Measurements from ENCODE around the gene F7. TPM values are rescaled to one million over a fixed set of nuclear protein-coding genes. Genes with fewer than 3 reads are reported as not detected.

The F7 gene
- total RNA-seq, 2 experiments from 2014 or later, result 0.20 to 0.45 TPM

DNA sequence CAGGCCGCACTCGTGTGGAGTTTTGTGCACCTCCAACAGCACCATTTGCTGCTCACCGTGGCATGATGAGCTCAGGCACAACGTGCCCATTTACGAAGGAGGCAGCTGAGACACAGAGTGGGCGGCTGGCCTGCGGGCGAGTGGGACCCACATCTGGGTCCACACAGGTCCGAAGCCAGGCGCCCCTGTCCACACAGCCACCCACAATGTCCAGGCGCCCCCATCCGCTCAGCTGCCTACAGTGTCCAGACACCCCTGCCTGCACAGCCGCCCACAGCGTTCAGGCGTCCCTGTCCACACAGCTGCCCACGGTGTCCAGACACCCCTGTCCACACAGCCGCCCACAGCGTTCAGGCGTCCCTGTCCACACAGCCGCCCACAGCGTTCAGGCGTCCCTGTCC is 42.5 kb upstream of the F7 start:
- DNase-seq, result no peak
- H3K9me3 Mint-ChIP-seq, result no peaks in the 10 kb centered on the region
- POLR2A ChIA-PET, result no interaction called here
- H3K4me1 Mint-ChIP-seq (ENCODE audit: low read depth), result no peaks in the 10 kb centered on the region
- ATAC-seq, result no peak
- H3K27ac Mint-ChIP-seq, result no peak overlapping the region
- H3K36me3 Mint-ChIP-seq (ENCODE audit: low read depth), result no peaks in the 10 kb centered on the region
- intact Hi-C loops (cut with micrococcal nuclease), result no loop called here
- CTCF ChIA-PET, result no interaction called here
- no peak overlapping the region for H3K4me3 Mint-ChIP-seq
- H3K27me3 Mint-ChIP-seq, result no peaks in the 10 kb centered on the region
- TF ChIP-seq CTCF (IDR thresholded peaks at IDR 0.05), result no peak

DNA sequence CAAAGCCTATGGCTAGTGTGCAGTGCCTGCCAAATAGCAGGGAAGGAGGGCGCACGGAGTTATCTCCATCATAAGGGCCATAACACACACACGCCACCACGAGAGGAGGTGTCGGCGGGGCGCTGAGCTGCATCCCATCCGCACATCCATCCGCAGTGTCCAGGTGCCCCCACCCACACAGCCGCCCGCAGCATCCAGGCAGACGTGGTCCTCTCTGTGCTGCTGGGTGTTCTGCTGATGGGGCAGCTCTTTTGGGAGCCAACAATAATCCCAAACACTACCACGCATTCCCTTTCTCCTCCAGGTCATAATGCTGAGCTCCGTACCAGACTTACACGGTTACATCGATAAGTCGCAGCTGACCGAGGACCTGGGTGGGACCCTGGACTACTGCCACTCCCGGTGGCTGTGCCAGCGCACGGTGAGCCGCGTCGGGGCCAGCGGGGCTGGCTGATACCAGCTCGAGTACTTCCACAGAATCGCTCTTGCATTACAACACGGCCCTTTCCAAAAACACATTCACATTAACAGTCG is 41.5 kb upstream of the F7 start:
- POLR2A ChIA-PET, result no interaction called here
- ATAC-seq (no peak), DNase-seq (no peak)
- Mint-ChIP-seq H3K27ac (no peak overlapping the region), H3K36me3 (ENCODE audit: low read depth) (no peaks in the 10 kb centered on the region), H3K4me1 (ENCODE audit: low read depth) (no peaks in the 10 kb centered on the region), H3K27me3 (no peaks in the 10 kb centered on the region), H3K4me3 (no peak overlapping the region), H3K9me3 (no peaks in the 10 kb centered on the region)
- intact Hi-C loops (cut with micrococcal nuclease), result no loop called here
- no peak for TF ChIP-seq CTCF (IDR thresholded peaks at IDR 0.05)
- CTCF ChIA-PET, result no interaction called here

DNA sequence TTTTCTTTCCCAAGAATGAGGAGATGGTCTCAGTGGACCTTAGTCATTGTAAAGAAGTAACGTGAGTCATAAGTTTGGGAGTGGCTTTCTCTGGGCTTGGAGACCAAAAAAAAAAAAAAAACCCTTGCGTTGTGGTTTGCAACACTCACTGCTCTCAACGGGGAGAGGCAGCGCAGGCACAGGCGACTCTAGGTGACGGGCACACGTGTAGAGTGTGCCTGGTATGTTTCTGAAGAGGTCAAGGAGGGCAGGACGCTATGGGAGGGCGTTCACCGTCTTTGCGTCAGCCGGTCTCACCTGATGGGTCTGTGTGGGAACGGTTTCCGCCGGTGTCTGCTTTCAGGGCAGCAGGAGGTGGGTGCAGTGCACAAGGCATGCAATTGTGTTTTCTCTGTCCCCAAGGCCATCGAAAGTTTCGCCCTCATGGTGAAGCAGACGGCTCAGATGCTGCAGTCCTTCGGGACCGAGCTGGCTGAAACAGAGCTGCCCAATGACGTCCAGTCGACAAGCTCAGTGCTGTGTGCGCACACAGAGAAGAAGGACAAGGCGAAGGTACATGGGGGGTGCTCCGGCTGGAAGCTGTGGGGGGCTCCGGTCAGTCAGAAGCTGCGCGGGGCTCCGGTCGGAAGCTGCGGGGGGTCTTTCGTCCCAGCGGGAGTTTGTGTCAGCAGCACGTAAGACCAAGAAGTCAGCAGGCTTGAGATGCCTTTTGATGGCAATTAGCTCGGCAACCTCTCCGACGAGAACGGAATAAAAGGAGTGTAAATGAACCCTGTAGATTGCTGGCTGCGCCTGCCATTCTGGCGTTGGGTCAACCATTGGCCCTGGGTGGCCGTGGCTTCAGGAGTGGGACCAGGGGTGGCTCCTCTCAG is 40.8 kb upstream of the F7 start:
- no peak for TF ChIP-seq CTCF (IDR thresholded peaks at IDR 0.05)
- Mint-ChIP-seq H3K27me3 (no peaks in the 10 kb centered on the region), H3K4me1 (ENCODE audit: low read depth) (no peaks in the 10 kb centered on the region), H3K9me3 (no peaks in the 10 kb centered on the region), H3K36me3 (ENCODE audit: low read depth) (no peaks in the 10 kb centered on the region), H3K27ac (no peak overlapping the region), H3K4me3 (no peak overlapping the region)
- intact Hi-C loops (cut with micrococcal nuclease), result no loop called here
- ATAC-seq, result no peak
- ChIA-PET POLR2A (no interaction called here), CTCF (no interaction called here)
- no peak for DNase-seq

- Mint-ChIP-seq H3K4me1 (ENCODE audit: low read depth) (no peaks in the 10 kb centered on the region), H3K27me3 (no peaks in the 10 kb centered on the region), H3K9me3 (no peaks in the 10 kb centered on the region), H3K4me3 (no peak overlapping the region), H3K27ac (no peak overlapping the region), H3K36me3 (ENCODE audit: low read depth) (peaks cover 4% of the 10 kb centered on the region)
- ChIA-PET CTCF (no interaction called here), POLR2A (no interaction called here)
- intact Hi-C loops (cut with micrococcal nuclease), result no loop called here
- ATAC-seq (no peak), DNase-seq (no peak)
- TF ChIP-seq CTCF (IDR thresholded peaks at IDR 0.05), result no peak
Observed at GRCh38 chr13:113065406-113066141, 40.0 kb upstream of the F7 start.

- Mint-ChIP-seq H3K36me3 (ENCODE audit: low read depth) (peaks cover 9% of the 10 kb centered on the region), H3K27me3 (no peaks in the 10 kb centered on the region), H3K4me1 (ENCODE audit: low read depth) (no peaks in the 10 kb centered on the region), H3K9me3 (no peaks in the 10 kb centered on the region), H3K27ac (no peak overlapping the region), H3K4me3 (no peak overlapping the region)
- ChIA-PET POLR2A (no interaction called here), CTCF (no interaction called here)
- DNase-seq, result no peak
- ATAC-seq, result no peak
- TF ChIP-seq CTCF (IDR thresholded peaks at IDR 0.05), result no peak
- intact Hi-C loops (cut with micrococcal nuclease), result no loop called here
Observed at GRCh38 chr13:113066142-113066455, 39.5 kb upstream of the F7 start.

All from activated CD8-positive, alpha-beta T cell treated with anti-CD3 and anti-CD28 coated beads for 36 hours (primary cell).